ENCODE data around the gene ST8SIA2.

ST8SIA2 gene

DNA sequence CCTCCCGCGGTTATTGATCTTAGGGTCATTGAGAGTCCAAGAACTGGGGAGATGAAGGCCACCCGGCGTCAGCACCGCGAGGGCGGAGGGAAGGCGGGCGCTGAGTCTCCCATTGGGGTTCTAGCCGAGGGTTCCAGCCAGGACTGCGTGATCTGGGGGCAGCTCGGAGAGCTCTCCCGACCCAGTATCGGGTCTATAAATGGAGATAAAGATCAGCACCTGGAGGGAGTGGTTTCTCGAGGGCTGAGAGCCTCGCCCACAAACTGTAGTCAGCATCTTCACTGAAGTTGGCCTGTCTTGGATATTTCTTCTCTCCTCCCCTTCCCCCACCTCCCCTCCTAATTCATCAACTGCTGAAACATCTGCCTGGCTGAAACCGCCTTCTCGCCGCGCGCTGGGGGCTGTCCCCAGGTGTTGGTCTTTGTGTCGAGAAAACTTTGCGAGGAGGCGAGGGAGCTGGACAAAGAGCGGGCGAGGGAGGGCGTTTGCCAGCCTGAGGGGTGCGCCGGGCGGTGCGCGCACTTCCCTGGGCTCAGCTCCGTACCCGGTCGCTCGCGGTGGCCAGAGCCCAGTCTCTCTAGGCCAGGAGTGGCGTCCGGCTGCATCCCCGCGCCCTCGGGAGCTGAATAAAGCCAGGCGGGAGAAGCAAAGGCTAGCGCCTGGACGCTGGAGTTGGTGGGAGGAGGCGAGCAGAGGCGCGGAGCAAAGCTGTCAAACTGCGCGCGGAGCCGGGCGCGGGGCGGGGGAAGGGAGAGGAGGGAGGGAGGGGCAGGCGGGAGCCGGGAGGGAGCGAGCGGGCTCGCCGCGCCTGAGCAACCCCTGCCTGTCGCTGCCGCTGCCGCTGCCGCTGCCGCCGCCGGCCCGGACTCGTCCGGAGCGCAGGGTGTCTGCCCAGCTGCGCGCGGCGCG lies at the start of gene ST8SIA2:
Gene ST8SIA2 (plus strand): TSS at position 811 of the 909 bp plus-strand sequence. CDS start 184 bp downstream, outside the sequence.
- no peak for DNase-seq (ENCODE audit: low read depth)

DNA sequence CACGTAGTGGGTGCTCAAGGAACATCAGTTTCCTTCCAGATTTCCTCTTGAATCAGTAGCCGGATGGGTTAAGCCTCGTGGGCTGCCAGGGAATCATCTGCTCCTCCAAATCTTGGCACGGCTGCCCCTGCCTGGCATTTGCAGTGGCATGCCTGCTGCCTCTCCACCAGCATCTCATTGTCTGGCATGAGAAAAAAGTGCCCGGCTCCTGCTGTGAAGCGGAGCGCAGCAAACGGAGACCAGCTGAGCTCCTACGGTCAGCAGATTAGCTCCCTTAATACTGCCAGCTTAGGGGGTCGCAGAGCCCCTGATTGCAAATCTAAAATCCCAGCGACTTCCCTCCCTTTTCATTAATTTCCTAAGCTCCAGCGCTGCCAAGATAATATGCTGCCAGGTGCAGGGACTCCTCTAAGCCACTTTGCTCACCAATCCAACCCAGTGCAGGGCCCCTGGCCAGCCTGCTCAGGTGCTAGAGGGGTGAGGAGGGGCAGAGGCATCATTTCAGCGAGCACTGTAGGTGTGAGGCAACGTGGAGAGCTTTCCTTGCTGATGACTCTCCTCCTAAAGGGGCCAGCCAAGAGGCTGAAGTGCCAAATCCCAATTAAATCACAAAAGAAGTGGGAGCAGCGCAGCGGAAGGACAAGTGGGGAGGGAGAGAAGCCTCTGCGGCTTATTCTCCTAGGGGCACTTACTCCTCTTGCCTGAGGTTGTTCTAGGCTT lies 49.6 kb upstream of the ST8SIA2 start:
- no peak for DNase-seq (ENCODE audit: low read depth)

DNA sequence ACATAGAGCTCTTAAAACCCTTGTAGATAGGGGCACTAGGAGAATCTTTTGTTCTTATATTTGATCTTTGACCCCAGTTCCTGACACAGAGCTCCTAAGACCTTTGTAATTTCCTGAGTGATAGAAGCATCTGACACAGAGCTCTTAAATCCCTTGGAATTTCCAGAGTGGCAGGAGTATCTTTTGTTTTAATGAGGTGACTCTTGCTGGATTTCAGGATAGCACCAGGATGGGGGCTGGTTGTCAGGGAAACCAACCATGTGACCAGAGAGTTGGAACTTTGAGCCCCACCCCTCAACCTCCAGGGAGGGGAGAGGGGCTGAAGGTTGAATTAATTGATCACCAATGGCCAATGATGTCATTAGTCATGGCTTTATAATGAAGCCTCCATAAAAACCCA lies 47.6 kb upstream of the ST8SIA2 start:
- no peak for DNase-seq (ENCODE audit: low read depth)

DNA sequence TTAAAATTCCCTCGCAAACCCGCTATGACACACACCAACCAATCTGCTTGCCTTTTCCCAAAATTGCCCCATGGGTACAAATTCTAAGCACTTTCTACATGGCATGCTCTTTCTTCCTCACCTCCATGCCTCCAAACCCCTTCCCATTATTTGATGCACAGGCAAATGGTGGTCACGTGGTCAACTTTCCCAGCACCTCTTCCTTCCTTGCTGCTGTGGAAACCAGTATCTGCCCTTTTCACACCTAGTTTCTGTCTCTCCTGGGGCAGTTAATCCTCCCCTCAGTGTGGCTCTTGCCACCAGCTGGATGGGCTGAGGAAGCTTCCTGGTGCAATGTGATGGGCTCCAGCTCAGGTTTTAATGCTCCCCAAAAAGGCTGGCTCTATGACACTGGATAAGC lies 38.4 kb upstream of the ST8SIA2 start:
- no peak for DNase-seq (ENCODE audit: low read depth)

- no peak for DNase-seq (ENCODE audit: low read depth)
These were observed 32.2 kb upstream of the ST8SIA2 start for GRCh38 chr15:92361321-92362000.

DNA sequence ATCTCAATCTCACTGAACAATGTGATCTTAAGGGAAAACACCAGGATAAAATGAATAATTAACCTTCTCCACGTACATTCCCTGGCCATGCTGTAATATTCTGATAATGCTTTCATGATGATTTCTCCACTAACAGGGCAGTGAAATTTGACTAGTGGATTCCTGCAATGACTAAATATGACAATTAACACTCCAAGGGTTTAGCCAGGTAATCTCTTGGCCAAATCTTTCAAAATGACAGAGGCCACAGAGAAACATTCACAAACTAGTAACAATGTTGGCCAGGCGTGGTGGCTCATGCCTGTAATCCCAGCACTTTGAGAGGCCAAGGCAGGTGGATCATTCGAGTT lies 31.7 kb upstream of the ST8SIA2 start:
- no peak for DNase-seq (ENCODE audit: low read depth)

- no peak for DNase-seq (ENCODE audit: low read depth)
These were observed 28.6 kb upstream of the ST8SIA2 start for GRCh38 chr15:92365084-92365483.

GRCh38 chr15:92365906-92366305 lies 27.8 kb upstream of the ST8SIA2 start:
- DNase-seq (ENCODE audit: low read depth), result no peak

DNA sequence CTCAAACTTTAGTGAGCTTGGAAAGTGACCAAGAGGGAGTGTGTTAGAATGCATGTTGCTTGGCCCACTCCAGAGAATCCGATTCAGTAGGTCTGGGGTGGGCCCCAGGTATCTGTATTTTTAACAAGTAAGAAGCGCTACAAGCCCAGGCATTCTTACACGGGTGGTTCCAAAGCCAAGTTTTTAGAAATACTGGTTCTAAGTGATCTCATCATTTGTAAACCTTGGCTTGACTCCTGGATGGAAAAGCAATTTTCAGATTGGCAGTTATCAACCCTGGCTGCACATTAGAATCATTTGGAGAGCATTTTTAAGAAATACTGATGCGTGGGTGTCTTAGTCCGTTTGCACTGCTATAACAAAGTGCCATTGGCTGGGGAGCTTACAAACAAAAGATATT lies 27.3 kb upstream of the ST8SIA2 start:
- no peak for DNase-seq (ENCODE audit: low read depth)

DNA sequence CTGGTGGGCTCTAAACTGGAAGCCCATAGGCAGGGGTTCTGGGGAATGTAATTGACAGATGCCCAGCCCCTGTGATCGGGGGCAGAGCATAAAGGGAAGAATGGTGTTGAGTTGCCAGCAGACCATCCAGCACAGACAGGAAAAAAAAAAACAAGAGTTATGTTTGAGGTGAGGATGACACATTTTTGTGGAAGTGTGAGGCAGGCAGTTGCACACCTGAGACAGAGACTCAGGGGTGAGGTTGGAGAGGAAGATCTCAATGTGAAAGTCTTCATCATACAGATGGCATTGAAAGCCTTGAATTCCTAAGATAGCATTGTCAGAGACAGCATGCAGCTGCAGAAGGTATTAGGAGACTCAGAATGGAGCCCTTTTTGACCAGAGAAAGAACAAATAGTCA lies 18.6 kb upstream of the ST8SIA2 start:
- DNase-seq (ENCODE audit: low read depth), result no peak

GRCh38 chr15:92376109-92376508 lies 17.6 kb upstream of the ST8SIA2 start:
- no peak for DNase-seq (ENCODE audit: low read depth)

DNA sequence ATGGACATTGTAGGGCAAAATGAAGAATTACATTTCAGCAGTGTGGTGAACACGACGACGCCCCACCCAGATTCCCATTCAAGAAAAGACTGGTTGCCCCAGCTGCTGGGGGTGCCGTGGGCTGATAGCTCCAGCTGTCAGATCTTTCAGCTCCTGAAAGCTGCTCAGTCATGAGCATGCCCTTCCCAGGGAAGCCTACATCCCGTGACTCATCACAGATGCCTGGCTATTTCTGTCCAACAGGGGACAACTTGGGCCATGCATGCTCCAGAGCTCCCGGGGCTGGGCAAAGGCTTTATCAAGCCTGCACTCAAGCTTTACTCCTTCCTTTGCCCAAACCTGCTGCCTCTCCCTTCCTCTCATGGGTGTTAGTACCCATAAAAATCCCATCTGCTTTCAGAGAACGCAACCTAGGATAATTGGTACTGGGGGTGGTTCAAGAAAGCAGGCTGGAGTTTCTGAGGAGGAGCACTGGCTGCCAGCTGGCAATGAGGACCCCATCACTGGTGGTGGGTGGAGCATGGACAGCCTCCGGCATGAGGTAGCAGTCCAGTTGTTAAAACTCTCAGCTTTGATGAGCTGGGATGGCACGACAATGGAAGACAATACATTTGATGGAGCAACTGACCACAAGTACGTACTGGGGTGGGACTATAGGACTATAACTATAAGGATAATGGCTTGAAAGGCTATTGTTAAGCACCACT lies 16.4 kb upstream of the ST8SIA2 start:
- DNase-seq (ENCODE audit: low read depth), result peak; percentile 11

DNA sequence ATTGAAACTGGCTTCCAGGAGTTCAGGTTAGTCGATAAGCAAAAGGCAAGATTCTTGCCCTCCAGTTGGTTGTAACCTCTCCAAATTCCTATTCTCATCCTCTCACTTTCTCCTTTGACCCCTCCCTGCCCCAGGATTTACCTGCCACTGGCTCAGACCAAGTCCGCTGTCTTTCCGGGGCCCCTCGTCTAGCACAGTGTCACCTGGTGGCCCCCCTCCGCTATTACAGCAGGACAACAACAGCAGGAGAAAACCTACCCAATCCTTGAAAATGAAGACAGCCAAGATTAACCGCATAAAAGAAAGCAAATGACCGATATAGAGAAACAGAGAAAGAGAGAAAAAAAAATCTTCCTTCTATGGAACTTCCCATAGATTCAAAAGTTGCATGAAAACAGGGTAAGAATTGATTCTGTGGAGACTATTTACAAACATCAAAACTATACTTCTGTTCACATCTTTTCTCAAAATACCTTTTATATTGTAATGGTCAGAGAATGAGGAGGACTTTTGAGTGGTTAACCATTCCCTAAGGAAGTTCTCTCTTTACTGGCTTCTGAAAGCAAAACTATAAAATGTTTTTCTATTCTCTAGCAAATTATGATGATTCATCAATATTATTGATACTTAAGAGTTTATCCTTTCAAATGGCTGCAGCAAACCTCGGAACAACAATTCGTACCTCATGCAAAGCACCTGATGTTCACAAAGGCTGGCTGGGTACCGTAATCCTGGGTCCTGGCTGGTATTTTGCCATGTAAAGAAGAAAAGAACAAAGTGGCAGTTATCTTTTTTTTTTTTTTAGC lies 10.0 kb upstream of the ST8SIA2 start:
- DNase-seq (ENCODE audit: low read depth), result no peak

- no peak for DNase-seq (ENCODE audit: low read depth)
These were observed 9.3 kb upstream of the ST8SIA2 start for GRCh38 chr15:92384381-92384780.

GRCh38 chr15:92385096-92385495 lies 8.6 kb upstream of the ST8SIA2 start:
- peak; percentile 41 for DNase-seq (ENCODE audit: low read depth)

DNA sequence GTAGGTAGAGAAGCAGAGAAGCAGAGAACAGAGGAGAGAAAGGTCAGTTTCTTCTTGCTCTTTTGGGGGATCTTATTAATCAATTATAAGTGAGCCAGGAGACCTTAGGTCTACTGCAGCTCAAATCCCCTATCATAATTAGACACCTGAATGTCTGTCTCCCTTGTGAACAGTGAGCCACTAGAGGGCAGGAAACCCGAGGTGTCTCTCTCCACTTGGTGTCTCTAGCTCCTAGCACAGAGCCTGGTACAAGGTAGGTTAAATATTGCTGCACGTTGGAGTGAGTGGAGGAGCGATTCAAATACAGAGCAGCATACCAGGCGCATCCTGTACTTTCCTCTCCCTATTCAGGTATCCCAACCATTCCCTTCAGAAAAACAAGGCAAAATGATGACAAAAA lies 2.0 kb upstream of the ST8SIA2 start:
- no peak for DNase-seq (ENCODE audit: low read depth)

GRCh38 chr15:92392462-92392861 lies 1.2 kb upstream of the ST8SIA2 start:
- no peak for DNase-seq (ENCODE audit: low read depth)

GRCh38 chr15:92393980-92394308 lies 263 bp downstream of the ST8SIA2 start:
- DNase-seq (ENCODE audit: low read depth), result no peak

- no peak for DNase-seq (ENCODE audit: low read depth)
These were observed 822 bp downstream of the ST8SIA2 start for GRCh38 chr15:92394309-92395097.

- no peak for DNase-seq (ENCODE audit: low read depth)
These were observed 1.5 kb downstream of the ST8SIA2 start for GRCh38 chr15:92395098-92395635.
